HUDEP-2 (cell line): ENCODE data around the gene TTC24.
"Not testable (repeated sequence)": the region's sequence is repeated elsewhere in the genome, so short reads cannot be mapped to it uniquely, and the experiment has no call there.

ENCODE experiments used
- DNase-seq, 76 experiments: peaks; one replicate each; lab custom pipeline; 2025; ENCODE audit not compliant: unreplicated experiment in 76 of 76; lab: John Stamatoyannopoulos, UW

Gene TTC24

GRCh38 chr1:156601892-156602291 lies 22.4 kb downstream of the TTC24 start:
- DNase-seq, result no peak

GRCh38 chr1:156602557-156602993 lies 23.1 kb downstream of the TTC24 start:
- DNase-seq, result peak in 9 of 76 experiments; percentile 12 to 36 (median 22)

GRCh38 chr1:156607344-156607743 lies 27.8 kb downstream of the TTC24 start:
- not testable (repeated sequence) for DNase-seq

GRCh38 chr1:156608036-156608674 lies 28.6 kb downstream of the TTC24 start:
- DNase-seq, result peak in 51 of 76 experiments; percentile 10 to 69 (median 33)

- peak in 20 of 76 experiments; percentile 4 to 43 (median 22) for DNase-seq
Measured at GRCh38 chr1:156608981-156609380, 29.5 kb downstream of the TTC24 start.

- not testable (repeated sequence) for DNase-seq
Measured at GRCh38 chr1:156610072-156610471, 30.5 kb downstream of the TTC24 start.

GRCh38 chr1:156612666-156613065 lies 33.1 kb downstream of the TTC24 start:
- DNase-seq, result no peak

GRCh38 chr1:156615946-156616345 lies 36.4 kb downstream of the TTC24 start:
- no peak for DNase-seq

GRCh38 chr1:156616463-156616862 lies 36.9 kb downstream of the TTC24 start:
- DNase-seq, result peak in 31 of 76 experiments; percentile 7 to 50 (median 25)

- no peak for DNase-seq
Measured at GRCh38 chr1:156618853-156619581, 39.5 kb downstream of the TTC24 start, which contains the start of gene HAPLN2. Gene HAPLN2 (plus strand): TSS chr1:156619415. CDS start chr1:156623491, 4,076 bp downstream.

GRCh38 chr1:156619582-156619955 lies 40.0 kb downstream of the TTC24 start:
- no peak for DNase-seq

- no peak for DNase-seq
Measured at GRCh38 chr1:156622581-156623297, 43.2 kb downstream of the TTC24 start.

- peak in 35 of 76 experiments; percentile 5 to 50 (median 23) for DNase-seq
Measured at GRCh38 chr1:156623946-156624813, 44.7 kb downstream of the TTC24 start.

GRCh38 chr1:156624814-156625435 lies 45.4 kb downstream of the TTC24 start:
- no peak for DNase-seq

- peak in 25 of 76 experiments; percentile 2 to 39 (median 11) for DNase-seq
Measured at GRCh38 chr1:156625436-156626078, 46.0 kb downstream of the TTC24 start.

- DNase-seq, result no peak
Measured at GRCh38 chr1:156626079-156626438, 46.5 kb downstream of the TTC24 start.

GRCh38 chr1:156627313-156627880 lies 47.9 kb downstream of the TTC24 start:
- DNase-seq, result peak in 28 of 76 experiments; percentile 5 to 52 (median 24)

- DNase-seq, result no peak
Measured at GRCh38 chr1:156629823-156630449, 50.4 kb downstream of the TTC24 start.

GRCh38 chr1:156631152-156631551 lies 51.6 kb downstream of the TTC24 start:
- not testable (repeated sequence) for DNase-seq
